AG10803 (cell line): ENCODE results near the gene APOBEC2.

ENCODE experiments used
- DNase-seq: peaks from one replicate; pipeline ENCODE4 v3.0.0; 2010; ENCODE audit warnings: low read depth
- H3K4me3 ChIP-seq: 2 replicates; pipeline ENCODE4 v1.5.1; 2011; ENCODE audit warnings: mild to moderate bottlenecking, low read length, control low read depth
- CTCF ChIP-seq: conservative IDR thresholded peaks from 2 replicates; pipeline ENCODE4 v1.5.1; 2011; ENCODE audit warnings: mild to moderate bottlenecking, low read length, control low read depth, inconsistent platforms

APOBEC2 gene

GRCh38 chr6:41074692-41075436 lies 21.9 kb downstream of the APOBEC2 start:
- peak overlapping the region; percentile 89 for H3K4me3 ChIP-seq
- no peak for TF ChIP-seq CTCF
- DNase-seq = peak; percentile 18

GRCh38 chr6:41075651-41076626 lies 22.9 kb downstream of the APOBEC2 start:
- no peak overlapping the region for H3K4me3 ChIP-seq
- no peak for DNase-seq
- TF ChIP-seq CTCF = no peak

- DNase-seq = no peak
- H3K4me3 ChIP-seq = no peak overlapping the region
- no peak for TF ChIP-seq CTCF
Observed at GRCh38 chr6:41077536-41077935, 24.5 kb downstream of the APOBEC2 start.

- TF ChIP-seq CTCF = no peak
- no peak overlapping the region for H3K4me3 ChIP-seq
- DNase-seq = no peak
Observed at GRCh38 chr6:41078101-41078500, 25.1 kb downstream of the APOBEC2 start.

- no peak for DNase-seq
- no peak overlapping the region for H3K4me3 ChIP-seq
- TF ChIP-seq CTCF = no peak
Observed at GRCh38 chr6:41079080-41079479, 26.1 kb downstream of the APOBEC2 start.

- no peak for DNase-seq
- H3K4me3 ChIP-seq = no peak overlapping the region
- no peak for TF ChIP-seq CTCF
Observed at GRCh38 chr6:41080621-41081020, 27.6 kb downstream of the APOBEC2 start.
